A549 (cell line): Measurements from ENCODE around the gene ASNSD1. TPM values are rescaled to one million over a fixed set of nuclear protein-coding genes. Genes with fewer than 3 reads are reported as not detected.

Experiments used
- ATAC-seq, 2 experiments: fragments of 200-7000 bp in 1 of 2; fragments of >200 bp in 1 of 2; cut with Nextera tagmentation in 1 of 2; cut with Tn5 transposase in 1 of 2; 3 replicates each; pipeline versions ENCODE4 v1.8.0 to v1.9.1; 2018 to 2020; ENCODE audit warnings: mild to moderate bottlenecking in 1 of 2, moderate library complexity in 1 of 2
- CTCF ChIA-PET: fragments of 300-600 bp; sonication (Branson Sonifier 250); formaldehyde crosslinking; extraction: SDS; loops from one replicate; lab custom pipeline; 2021; ENCODE audit warnings: antibody characterized with exemption, inconsistent platforms; lab: Yijun Ruan, JAX
- POLR2A ChIA-PET: fragments of 350-600 bp; formaldehyde crosslinking; extraction: SDS; loops from one replicate; lab custom pipeline; 2021; ENCODE audit warnings: antibody characterized with exemption, inconsistent platforms; lab: Yijun Ruan, JAX
- DNase-seq, 2 experiments: peaks; one replicate each; pipeline versions ENCODE4 v3.0.0 to v3.0.0-alpha.2; 2011 to 2016; ENCODE audit warnings: low read depth in 1 of 2, low spot score in 1 of 2
- FAIRE-seq: peaks from 2 replicates; lab custom pipeline; 2011; peaks lifted over from hg19 to GRCh38; lab: Jason Lieb, UNC
- H3K27ac ChIP-seq, 2 experiments: fragments of >200 bp; sonication (Bioruptor Twin); formaldehyde crosslinking; 3 replicates each; pipeline ENCODE4 v1.5.1; 2016 to 2017
- H3K4me1 ChIP-seq: fragments of >200 bp; sonication (Bioruptor Twin); formaldehyde crosslinking; 3 replicates; pipeline ENCODE4 v1.6.1; 2016
- H3K4me2 ChIP-seq: fragments of >200 bp; sonication (Bioruptor Twin); formaldehyde crosslinking; 3 replicates; pipeline ENCODE4 v1.6.1; 2016
- H3K4me3 ChIP-seq: fragments of >200 bp; sonication (Bioruptor Twin); formaldehyde crosslinking; 3 replicates; pipeline ENCODE4 v1.5.1; 2016
- H3K9me3 ChIP-seq: fragments of >200 bp; sonication (Bioruptor Twin); formaldehyde crosslinking; 3 replicates; pipeline ENCODE4 v1.6.1; 2016
- CEBPB ChIP-seq, 2 experiments: fragments of >200 bp in 1 of 2; sonication (Bioruptor Twin) in 1 of 2; formaldehyde crosslinking in 1 of 2; IDR thresholded peaks; 2 replicates each; pipeline ENCODE4 v1.6.1; 2012 to 2016
- CHD2 ChIP-seq: fragments of 150-350 bp; IDR thresholded peaks from 2 replicates; pipeline ENCODE4 v1.6.1; 2014; ENCODE audit warnings: low read length; ENCODE audit not compliant: partially characterized antibody
- EHF ChIP-seq: fragments of 250-450 bp; sonication (Bioruptor Pico); IDR thresholded peaks from 2 replicates; pipeline ENCODE4 v1.5.0; 2020; ENCODE audit warnings: mild to moderate bottlenecking
- EHMT2 ChIP-seq: fragments of 200-600 bp; sonication (generic); IDR thresholded peaks from 2 replicates; pipeline ENCODE4 v1.6.1; 2016; ENCODE audit warnings: antibody characterized with exemption, low read depth, mild to moderate bottlenecking, moderate library complexity
- HOXB5 ChIP-seq: fragments of 250-450 bp; sonication (Bioruptor Pico); IDR thresholded peaks from 2 replicates; pipeline ENCODE4 v1.5.0; 2020; ENCODE audit warnings: mild to moderate bottlenecking, moderate library complexity
- JUNB ChIP-seq: fragments of >200 bp; sonication (Bioruptor Twin); formaldehyde crosslinking; IDR thresholded peaks from 2 replicates; pipeline ENCODE4 v1.6.1; 2016
- MAFK ChIP-seq: fragments of 450-650 bp; IDR thresholded peaks from 2 replicates; pipeline ENCODE4 v1.6.1; 2014; ENCODE audit not compliant: partially characterized antibody
- MAZ ChIP-seq: fragments of 150-350 bp; IDR thresholded peaks from 2 replicates; pipeline ENCODE4 v1.6.1; 2014; ENCODE audit warnings: antibody characterized with exemption, low read depth, low read length, borderline replicate concordance
- POLR2A ChIP-seq: IDR thresholded peaks from 2 replicates; pipeline ENCODE4 v1.6.1; 2012; ENCODE audit warnings: mild to moderate bottlenecking, low read length
- RAD21 ChIP-seq, 2 experiments: fragments of >200 bp in 1 of 2; sonication (Bioruptor Twin) in 1 of 2; formaldehyde crosslinking in 1 of 2; IDR thresholded peaks in 1 of 2; conservative IDR thresholded peaks in 1 of 2; 2 replicates in 1 of 2; 3 replicates in 1 of 2; pipeline ENCODE4 v1.6.1; 2012 to 2018; ENCODE audit warnings: inconsistent platforms in 1 of 2
- RARB ChIP-seq: fragments of 250-450 bp; sonication (Bioruptor Pico); IDR thresholded peaks from 2 replicates; pipeline ENCODE4 v1.8.0; 2021; ENCODE audit warnings: mild to moderate bottlenecking, moderate library complexity
- RFX5 ChIP-seq: fragments of 450-650 bp; IDR thresholded peaks from 2 replicates; pipeline ENCODE4 v1.7.1; 2014; ENCODE audit warnings: antibody characterized with exemption, mild to moderate bottlenecking, moderate library complexity
- RNF2 ChIP-seq: fragments of 200-600 bp; sonication (generic); IDR thresholded peaks from 2 replicates; pipeline ENCODE4 v1.6.1; 2016; ENCODE audit warnings: low read depth, mild to moderate bottlenecking, antibody characterized with exemption, moderate library complexity, borderline replicate concordance
- ZNF302 ChIP-seq: fragments of 250-450 bp; sonication (Bioruptor Pico); IDR thresholded peaks from 2 replicates; pipeline ENCODE4 v1.9.0; 2021; ENCODE audit warnings: inconsistent platforms, mild to moderate bottlenecking, moderate library complexity
- WGBS: methylation state at CpG from one replicate; pipeline ENCODE4 v1.1.6; 2017; ENCODE audit errors: missing lambda C conversion rate; 5-methylcytosine and 5-hydroxymethylcytosine counted together
- polyA plus RNA-seq, 4 experiments: library from polyadenylated mRNA; depleted of rRNA in 3 of 4; stranded (reverse); fragments of >200 nt; fragmentation: RNase III in 1 of 4; extraction: RNeasy Plus Mini Kit Qiagen cat#74134 plus additional on column Dnase treatment in 1 of 4; gene quantifications; 2 replicates in 3 of 4; 3 replicates in 1 of 4; pipeline ENCODE4 v1.2.3, GENCODE V29; 2011 to 2017
- TF ChIP-seq, protein P1 (sequence below): fragments of 250-450 bp; sonication (Bioruptor Pico); IDR thresholded peaks from 2 replicates; pipeline ENCODE4 v1.5.0; 2020; ENCODE audit warnings: low read depth, mild to moderate bottlenecking, moderate library complexity
- TF ChIP-seq, protein P2 (sequence below): IDR thresholded peaks from 2 replicates; pipeline ENCODE4 v1.6.1; 2012
- TF ChIP-seq, protein P3 (sequence below): fragments of >200 bp; sonication (Bioruptor Twin); formaldehyde crosslinking; IDR thresholded peaks from 3 replicates; pipeline ENCODE4 v1.5.1; 2016
- TF ChIP-seq, protein P4 (sequence below): fragments of 250-450 bp; sonication (Bioruptor Pico); IDR thresholded peaks from 2 replicates; pipeline ENCODE4 v1.5.0; 2021; ENCODE audit warnings: mild to moderate bottlenecking, moderate library complexity, borderline replicate concordance

Gene ASNSD1
- polyA plus RNA-seq, 2 of the 4 experiments (the other 2 are of a cell fraction) = 45.9 to 69.0 TPM

DNA sequence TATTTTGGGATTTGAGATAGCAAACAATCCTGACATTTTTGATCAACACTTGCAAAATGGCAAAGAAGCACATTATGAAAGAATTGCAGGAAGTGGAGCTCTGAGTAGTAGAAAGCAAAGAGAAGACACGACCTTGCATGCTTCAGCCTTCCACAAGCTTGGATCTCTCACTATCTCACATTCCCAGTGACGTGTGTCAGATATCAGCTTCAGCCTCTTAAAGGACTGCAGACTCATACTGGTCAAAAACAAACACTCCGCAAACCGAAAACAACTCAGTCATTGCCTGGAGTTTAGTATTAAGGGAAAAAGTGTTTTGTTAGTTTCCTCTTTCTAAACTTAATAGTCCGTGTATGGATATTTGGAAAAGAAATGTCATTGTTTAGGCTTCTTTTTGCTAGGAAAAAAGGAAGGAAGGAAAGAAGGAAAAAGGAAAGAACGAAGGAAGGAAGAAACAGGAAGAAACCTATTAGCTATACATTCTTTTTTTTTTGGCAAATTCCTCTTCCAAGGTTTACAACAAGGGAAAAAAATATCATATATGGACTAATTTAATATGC is 48.1 kb upstream of the ASNSD1 start (continued):
- TF ChIP-seq ZNF302 (no peak), CEBPB (IDR thresholded peaks at IDR 0.05) (0 out of 4 replicates have a peak, but pooled peaks of 1 of the 2 experiments have one; percentile 16)

DNA sequence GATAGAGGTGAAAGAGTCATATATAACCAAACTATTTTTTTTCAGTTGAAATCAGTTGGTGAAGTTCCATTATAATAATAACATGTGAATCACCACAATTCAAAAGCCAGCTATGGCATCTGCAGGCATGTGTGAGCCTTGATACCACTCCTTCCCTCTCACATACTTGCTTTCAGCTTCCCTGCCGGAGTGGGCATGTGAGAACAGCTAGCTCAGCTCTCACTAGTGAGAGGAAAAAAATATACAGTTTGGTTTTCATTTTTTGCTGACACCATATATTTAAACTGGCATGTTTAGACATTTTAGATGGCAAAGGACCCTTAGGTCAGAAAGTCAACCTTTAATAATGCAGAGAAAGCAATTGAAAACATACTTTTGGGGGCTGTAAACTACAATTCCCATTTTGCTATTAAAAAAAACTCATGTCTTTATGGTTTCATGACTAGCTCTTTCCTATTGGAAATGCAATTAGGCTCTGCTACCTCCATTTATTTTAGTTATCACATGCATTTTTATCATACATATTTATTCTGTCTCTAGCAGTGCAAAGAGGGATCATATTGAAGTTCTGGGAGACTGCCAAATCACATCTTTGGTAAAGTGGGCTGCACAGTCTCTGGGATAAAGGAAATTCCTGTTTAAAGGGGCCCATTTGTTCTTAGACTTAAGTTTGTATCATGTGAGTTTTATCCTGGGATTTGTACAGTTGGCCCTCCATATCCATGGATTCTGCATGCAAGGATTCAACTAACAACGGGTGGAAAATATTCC is 47.4 kb upstream of the ASNSD1 start:
- POLR2A ChIA-PET = interaction anchor here (0.7 to 4.8 kb wide), 9 partner anchors 9 to 170 kb away, joined by 3 to 48 read pairs (median 3); partner anchors contain the start of genes ASNSD1, OSGEPL1 and SLC40A1
- ATAC-seq (peak; percentile 51 to 74; a peak in 4 of 6 replicates), DNase-seq (peak in 1 of 2 experiments; percentile 37), FAIRE-seq (no peak)
- peak overlapping the region; percentile 72 to 82 for H3K27ac ChIP-seq
- H3K4me3 ChIP-seq = peak overlapping the region; percentile 37; the same call in 2 of the 3 replicates
- CTCF ChIA-PET = interaction anchor here (1.8 kb wide), 1 partner anchor 15 kb away, joined by 9 read pairs; no protein-coding TSS in a partner anchor
- no peak for TF ChIP-seq MAZ
- TF ChIP-seq JUNB = no peak
- TF ChIP-seq, protein P1, sequence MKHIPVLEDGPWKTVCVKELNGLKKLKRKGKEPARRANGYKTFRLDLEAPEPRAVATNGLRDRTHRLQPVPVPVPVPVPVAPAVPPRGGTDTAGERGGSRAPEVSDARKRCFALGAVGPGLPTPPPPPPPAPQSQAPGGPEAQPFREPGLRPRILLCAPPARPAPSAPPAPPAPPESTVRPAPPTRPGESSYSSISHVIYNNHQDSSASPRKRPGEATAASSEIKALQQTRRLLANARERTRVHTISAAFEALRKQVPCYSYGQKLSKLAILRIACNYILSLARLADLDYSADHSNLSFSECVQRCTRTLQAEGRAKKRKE (CRISPR knock-in tag) = no peak
- TF ChIP-seq CEBPB (IDR thresholded peaks at IDR 0.05) = no peak
- TF ChIP-seq, protein P2, sequence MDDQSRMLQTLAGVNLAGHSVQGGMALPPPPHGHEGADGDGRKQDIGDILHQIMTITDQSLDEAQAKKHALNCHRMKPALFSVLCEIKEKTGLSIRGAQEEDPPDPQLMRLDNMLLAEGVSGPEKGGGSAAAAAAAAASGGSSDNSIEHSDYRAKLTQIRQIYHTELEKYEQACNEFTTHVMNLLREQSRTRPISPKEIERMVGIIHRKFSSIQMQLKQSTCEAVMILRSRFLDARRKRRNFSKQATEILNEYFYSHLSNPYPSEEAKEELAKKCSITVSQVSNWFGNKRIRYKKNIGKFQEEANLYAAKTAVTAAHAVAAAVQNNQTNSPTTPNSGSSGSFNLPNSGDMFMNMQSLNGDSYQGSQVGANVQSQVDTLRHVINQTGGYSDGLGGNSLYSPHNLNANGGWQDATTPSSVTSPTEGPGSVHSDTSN = no peak
- 0 out of 2 replicates have a peak, but pooled peaks have one; percentile 3 for TF ChIP-seq HOXB5 (CRISPR knock-in tag)
- TF ChIP-seq, protein P3, sequence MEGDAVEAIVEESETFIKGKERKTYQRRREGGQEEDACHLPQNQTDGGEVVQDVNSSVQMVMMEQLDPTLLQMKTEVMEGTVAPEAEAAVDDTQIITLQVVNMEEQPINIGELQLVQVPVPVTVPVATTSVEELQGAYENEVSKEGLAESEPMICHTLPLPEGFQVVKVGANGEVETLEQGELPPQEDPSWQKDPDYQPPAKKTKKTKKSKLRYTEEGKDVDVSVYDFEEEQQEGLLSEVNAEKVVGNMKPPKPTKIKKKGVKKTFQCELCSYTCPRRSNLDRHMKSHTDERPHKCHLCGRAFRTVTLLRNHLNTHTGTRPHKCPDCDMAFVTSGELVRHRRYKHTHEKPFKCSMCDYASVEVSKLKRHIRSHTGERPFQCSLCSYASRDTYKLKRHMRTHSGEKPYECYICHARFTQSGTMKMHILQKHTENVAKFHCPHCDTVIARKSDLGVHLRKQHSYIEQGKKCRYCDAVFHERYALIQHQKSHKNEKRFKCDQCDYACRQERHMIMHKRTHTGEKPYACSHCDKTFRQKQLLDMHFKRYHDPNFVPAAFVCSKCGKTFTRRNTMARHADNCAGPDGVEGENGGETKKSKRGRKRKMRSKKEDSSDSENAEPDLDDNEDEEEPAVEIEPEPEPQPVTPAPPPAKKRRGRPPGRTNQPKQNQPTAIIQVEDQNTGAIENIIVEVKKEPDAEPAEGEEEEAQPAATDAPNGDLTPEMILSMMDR = no peak
- TF ChIP-seq MAFK = peak; percentile 99
- TF ChIP-seq RNF2 = no peak
- TF ChIP-seq RARB (CRISPR knock-in tag) = no peak
- no peak for TF ChIP-seq POLR2A
- TF ChIP-seq EHMT2 = no peak
- H3K4me2 ChIP-seq = peak overlapping the region; percentile 86
- WGBS = 62% methylated on average over 2 of the region's 2 CpGs
- no peaks in the 10 kb centered on the region for H3K9me3 ChIP-seq
- H3K4me1 ChIP-seq = peaks cover 43% of the 10 kb centered on the region

DNA sequence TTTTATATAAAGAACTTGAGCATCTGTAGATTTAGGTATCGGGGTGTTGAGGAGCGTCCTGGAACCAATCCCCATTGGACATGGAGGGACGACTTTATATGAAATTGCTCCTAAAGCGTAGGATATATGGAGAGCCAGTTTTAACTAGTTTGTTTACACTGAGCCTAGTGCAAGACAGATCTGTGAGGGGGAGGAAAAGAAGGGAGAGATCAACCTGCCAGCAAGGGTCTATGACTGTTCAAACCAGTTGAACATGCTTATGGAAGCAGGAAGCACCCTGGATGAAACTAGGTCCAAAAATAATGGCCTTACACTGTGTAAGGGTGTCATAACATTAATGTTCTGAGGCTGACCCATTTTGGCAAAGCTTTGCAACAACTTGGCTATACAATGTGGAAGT is 46.7 kb upstream of the ASNSD1 start:
- no peak for FAIRE-seq

More for the DNA sequence above, 46.7 kb upstream of the ASNSD1 start:
- WGBS = 90% methylated on average over 4 of the region's 4 CpGs
- Histone ChIP-seq H3K4me3 (no peak overlapping the region), H3K4me1 (peaks cover 41% of the 10 kb centered on the region), H3K4me2 (no peak overlapping the region), H3K27ac (no peak overlapping the region), H3K9me3 (no peaks in the 10 kb centered on the region)
- POLR2A ChIA-PET = interaction anchor here (2.1 to 4.8 kb wide), 2 partner anchors 26 to 34 kb away, joined by 4 to 48 read pairs; partner anchors contain the start of gene SLC40A1
- DNase-seq (no peak), ATAC-seq (no peak)
- CTCF ChIA-PET = no interaction called here
- TF ChIP-seq, protein P1 (CRISPR knock-in tag) = no peak
- TF ChIP-seq CHD2 (no peak), RAD21 (conservative IDR thresholded peaks at IDR 0.05 in 1 of 2, IDR thresholded peaks at IDR 0.05 in 1 of 2) (no peak), EHF (no peak), RFX5 (no peak), MAFK (no peak), ZNF302 (no peak)
- TF ChIP-seq, protein P4, sequence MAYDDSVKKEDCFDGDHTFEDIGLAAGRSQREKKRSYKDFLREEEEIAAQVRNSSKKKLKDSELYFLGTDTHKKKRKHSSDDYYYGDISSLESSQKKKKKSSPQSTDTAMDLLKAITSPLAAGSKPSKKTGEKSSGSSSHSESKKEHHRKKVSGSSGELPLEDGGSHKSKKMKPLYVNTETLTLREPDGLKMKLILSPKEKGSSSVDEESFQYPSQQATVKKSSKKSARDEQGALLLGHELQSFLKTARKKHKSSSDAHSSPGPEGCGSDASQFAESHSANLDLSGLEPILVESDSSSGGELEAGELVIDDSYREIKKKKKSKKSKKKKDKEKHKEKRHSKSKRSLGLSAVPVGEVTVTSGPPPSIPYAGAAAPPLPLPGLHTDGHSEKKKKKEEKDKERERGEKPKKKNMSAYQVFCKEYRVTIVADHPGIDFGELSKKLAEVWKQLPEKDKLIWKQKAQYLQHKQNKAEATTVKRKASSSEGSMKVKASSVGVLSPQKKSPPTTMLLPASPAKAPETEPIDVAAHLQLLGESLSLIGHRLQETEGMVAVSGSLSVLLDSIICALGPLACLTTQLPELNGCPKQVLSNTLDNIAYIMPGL (CRISPR knock-in tag) = no peak
